SK-N-SH treated with all-trans-retinoic acid at 6 μM for 48 hours (cell line): ENCODE measurements around the gene AFTPH.

Source experiments
- RARB ChIP-seq: fragments of 250-450 bp; sonication (Bioruptor Pico); IDR thresholded peaks from 2 replicates; pipeline ENCODE4 v1.8.0; 2021; ENCODE audit warnings: mild to moderate bottlenecking, moderate library complexity
- TF ChIP-seq, protein P1 (sequence below): fragments of 250-450 bp; sonication (Bioruptor Pico); IDR thresholded peaks from 2 replicates; pipeline ENCODE4 v1.8.0; 2020; ENCODE audit warnings: mild to moderate bottlenecking, moderate library complexity, borderline replicate concordance

DNA sequence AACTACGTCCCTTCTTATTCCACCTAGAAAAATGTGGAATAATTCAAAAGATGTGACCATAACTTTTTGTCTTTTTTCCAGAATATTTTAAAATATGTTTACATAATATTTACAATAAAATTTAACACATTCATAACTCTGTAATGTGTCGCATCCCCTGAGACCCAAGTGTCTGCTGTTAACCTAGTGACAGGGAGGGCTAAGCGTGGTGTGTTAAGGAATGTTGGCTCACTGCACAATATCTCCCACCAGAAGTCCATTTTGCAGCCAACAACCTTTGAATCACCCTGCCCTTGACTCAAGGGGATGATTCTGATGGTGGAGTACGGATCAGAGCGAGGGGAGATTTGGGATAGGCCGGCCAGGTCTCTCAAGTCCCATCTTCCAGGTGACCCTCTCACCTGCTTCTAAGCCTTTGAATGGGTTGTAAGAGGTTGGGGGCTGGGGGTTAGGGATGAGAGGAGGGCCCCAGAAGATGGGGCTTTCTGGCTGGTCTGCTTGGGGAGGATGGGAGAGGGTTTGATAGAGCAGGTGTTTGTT lies 86.3 kb downstream of the AFTPH start:
- TF ChIP-seq, protein P1, sequence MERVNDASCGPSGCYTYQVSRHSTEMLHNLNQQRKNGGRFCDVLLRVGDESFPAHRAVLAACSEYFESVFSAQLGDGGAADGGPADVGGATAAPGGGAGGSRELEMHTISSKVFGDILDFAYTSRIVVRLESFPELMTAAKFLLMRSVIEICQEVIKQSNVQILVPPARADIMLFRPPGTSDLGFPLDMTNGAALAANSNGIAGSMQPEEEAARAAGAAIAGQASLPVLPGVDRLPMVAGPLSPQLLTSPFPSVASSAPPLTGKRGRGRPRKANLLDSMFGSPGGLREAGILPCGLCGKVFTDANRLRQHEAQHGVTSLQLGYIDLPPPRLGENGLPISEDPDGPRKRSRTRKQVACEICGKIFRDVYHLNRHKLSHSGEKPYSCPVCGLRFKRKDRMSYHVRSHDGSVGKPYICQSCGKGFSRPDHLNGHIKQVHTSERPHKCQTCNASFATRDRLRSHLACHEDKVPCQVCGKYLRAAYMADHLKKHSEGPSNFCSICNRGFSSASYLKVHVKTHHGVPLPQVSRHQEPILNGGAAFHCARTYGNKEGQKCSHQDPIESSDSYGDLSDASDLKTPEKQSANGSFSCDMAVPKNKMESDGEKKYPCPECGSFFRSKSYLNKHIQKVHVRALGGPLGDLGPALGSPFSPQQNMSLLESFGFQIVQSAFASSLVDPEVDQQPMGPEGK = no peak
- no peak for TF ChIP-seq RARB (CRISPR knock-in tag)
